Effector memory CD8-positive, alpha-beta T cell (primary cell): ENCODE measurements around the gene GPR42.

Experiments
- ATAC-seq: fragments of 150-1000 bp; cut with Tn5 transposase; replicated peaks from 2 replicates; pipeline ENCODE4 v1.10.0; 2021; ENCODE audit warnings: mild to moderate bottlenecking, moderate library complexity
- DNase-seq, 3 experiments: peaks; one replicate each; pipeline ENCODE4 v3.0.0; 2021
- H3K27ac Mint-ChIP-seq, 2 donors: one replicate each; pipeline ENCODE4 v1.8.0; 2022; ENCODE audit warnings: mild to moderate bottlenecking in 2 of 2, mixed read lengths in 2 of 2, moderate library complexity in 2 of 2
- H3K27me3 Mint-ChIP-seq, 2 donors: one replicate each; pipeline ENCODE4 v1.8.0; 2022; ENCODE audit warnings: mixed read lengths in 2 of 2
- H3K36me3 Mint-ChIP-seq: one replicate; pipeline ENCODE4 v1.8.0; 2022; ENCODE audit warnings: mild to moderate bottlenecking, moderate library complexity, mixed read lengths; ENCODE audit not compliant: insufficient read depth
- H3K4me1 Mint-ChIP-seq, 2 donors: one replicate each; pipeline ENCODE4 v1.8.0; 2022; ENCODE audit warnings: low read depth in 2 of 2, mixed read lengths in 2 of 2
- H3K4me3 Mint-ChIP-seq, 2 donors: one replicate each; pipeline ENCODE4 v1.8.0; 2022; ENCODE audit warnings: mild to moderate bottlenecking in 2 of 2, mixed read lengths in 2 of 2, moderate library complexity in 2 of 2
- H3K9me3 Mint-ChIP-seq, 2 donors: one replicate each; pipeline ENCODE4 v1.8.0; 2022; ENCODE audit warnings: mixed read lengths in 2 of 2

GPR42 gene

GRCh38 chr19:35417713-35418534 is 47.1 kb downstream of the GPR42 start:
- H3K36me3 Mint-ChIP-seq: no peaks in the 10 kb centered on the region
- no peak for DNase-seq
- peaks cover 3 to 5% of the 10 kb centered on the region in 2 donors for H3K4me1 Mint-ChIP-seq
- H3K27me3 Mint-ChIP-seq: peaks cover 29 to 55% of the 10 kb centered on the region in 2 donors
- H3K27ac Mint-ChIP-seq: no peak overlapping the region
- no peak for ATAC-seq
- no peaks in the 10 kb centered on the region for H3K9me3 Mint-ChIP-seq
- H3K4me3 Mint-ChIP-seq: no peak overlapping the region

GRCh38 chr19:35419046-35419445 is 48.2 kb downstream of the GPR42 start:
- no peak overlapping the region for H3K27ac Mint-ChIP-seq
- H3K27me3 Mint-ChIP-seq: peaks cover 23 to 47% of the 10 kb centered on the region in 2 donors
- H3K4me3 Mint-ChIP-seq: no peak overlapping the region
- H3K9me3 Mint-ChIP-seq: no peaks in the 10 kb centered on the region
- DNase-seq (no peak), ATAC-seq (no peak)
- H3K36me3 Mint-ChIP-seq: no peaks in the 10 kb centered on the region
- H3K4me1 Mint-ChIP-seq: peaks cover 3 to 7% of the 10 kb centered on the region in 2 donors

GRCh38 chr19:35419805-35420204 is 48.9 kb downstream of the GPR42 start:
- no peak overlapping the region for H3K4me3 Mint-ChIP-seq
- peaks cover 23 to 44% of the 10 kb centered on the region in 2 donors for H3K27me3 Mint-ChIP-seq
- peak overlapping the region in 1 of 2 donors; percentile 79 for H3K27ac Mint-ChIP-seq
- no peaks in the 10 kb centered on the region for H3K9me3 Mint-ChIP-seq
- no peak for ATAC-seq
- no peaks in the 10 kb centered on the region for H3K36me3 Mint-ChIP-seq
- H3K4me1 Mint-ChIP-seq: peaks cover 3 to 7% of the 10 kb centered on the region in 2 donors
- no peak for DNase-seq

GRCh38 chr19:35421362-35421761 is 50.5 kb downstream of the GPR42 start:
- peak overlapping the region in 1 of 2 donors; percentile 63 for H3K27ac Mint-ChIP-seq
- ATAC-seq (no peak), DNase-seq (no peak)
- peaks cover 21 to 37% of the 10 kb centered on the region in 2 donors for H3K27me3 Mint-ChIP-seq
- H3K4me1 Mint-ChIP-seq: peaks cover 3 to 7% of the 10 kb centered on the region in 2 donors
- H3K4me3 Mint-ChIP-seq: no peak overlapping the region
- no peaks in the 10 kb centered on the region for H3K9me3 Mint-ChIP-seq
- H3K36me3 Mint-ChIP-seq: peaks cover 3% of the 10 kb centered on the region
